Measurements from ENCODE around the gene DMRTC1B. TPM values are rescaled to one million over a fixed set of nuclear protein-coding genes. Genes with fewer than 3 reads are reported as not detected.

DMRTC1B gene, protein sequence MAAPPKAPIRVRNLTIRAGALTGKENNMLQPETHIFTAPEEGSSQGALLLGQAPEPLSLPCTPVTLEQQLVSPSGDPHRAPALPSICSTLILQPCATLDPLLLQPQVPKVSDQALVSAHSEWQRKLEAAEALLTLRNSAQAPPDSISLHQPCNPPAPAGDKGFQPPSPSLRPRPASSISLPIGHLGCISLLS
- total RNA-seq, result not detected in 2 replicates

DNA sequence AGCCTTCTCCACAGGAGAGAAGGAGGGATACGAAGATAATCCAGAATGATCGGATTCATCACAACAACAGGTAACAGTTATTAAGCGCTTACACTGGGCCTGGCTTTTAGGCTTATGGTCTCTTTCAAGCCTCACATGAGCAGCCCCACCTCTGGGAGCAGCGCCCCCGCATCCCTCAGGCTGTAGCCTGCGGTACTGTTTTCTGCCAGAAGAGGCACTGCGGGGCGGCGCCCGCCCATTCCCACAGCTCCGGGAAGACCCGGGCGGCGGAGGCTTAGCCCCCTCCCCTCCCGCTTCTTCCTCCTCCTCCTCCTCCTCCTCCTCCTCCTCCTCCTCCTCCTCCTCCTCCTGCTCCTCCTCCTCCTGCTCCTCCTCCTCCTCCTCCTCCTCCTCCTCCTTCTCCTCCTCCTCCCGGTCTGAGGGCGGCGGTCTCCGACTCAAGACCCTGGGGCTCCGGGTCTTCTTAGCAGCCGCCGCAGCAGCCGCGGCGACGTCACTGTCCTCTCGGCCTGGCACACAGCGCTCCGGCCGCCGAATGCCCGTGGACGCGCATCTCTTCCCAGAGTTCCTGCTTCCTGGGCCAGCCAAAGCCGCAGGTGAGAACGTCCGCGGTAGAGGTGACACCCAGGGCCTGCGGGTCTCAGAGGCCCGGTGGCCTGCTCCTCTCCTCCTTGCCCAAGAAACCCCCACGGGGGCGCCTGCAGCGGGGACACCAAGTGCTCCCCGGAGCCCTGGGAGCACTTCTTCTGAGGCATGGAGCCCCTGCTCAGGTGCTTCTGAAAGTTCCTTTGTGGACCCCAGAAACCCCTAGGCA, at the start of gene DMRTC1B:
Gene DMRTC1B (plus strand): TSS at position 238 of the 814 bp plus-strand sequence. CDS start 68,246 bp downstream, outside the sequence.

DNA sequence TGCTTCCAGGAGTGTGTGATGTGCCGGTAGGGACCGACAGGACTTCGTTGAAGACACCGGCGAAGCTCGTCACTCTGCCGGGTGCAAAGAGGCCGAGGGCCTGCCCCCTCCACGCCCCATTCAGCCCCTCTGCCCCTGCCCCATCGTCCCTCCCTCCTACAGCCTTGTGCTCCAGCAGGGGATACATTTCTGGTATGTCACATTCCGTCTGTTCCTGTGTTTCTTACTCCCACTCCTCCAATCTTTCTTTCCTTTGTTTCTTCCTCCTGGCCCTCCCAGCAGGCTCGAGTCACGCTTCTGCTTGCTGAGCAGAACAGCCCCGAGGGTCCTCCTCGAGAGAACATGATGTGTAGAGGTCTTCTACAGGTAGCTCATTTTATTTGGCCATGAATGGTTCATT, 5.9 kb downstream of the DMRTC1B start, which contains the start of gene FAM236B:
Gene FAM236B (minus strand): TSS at position 101 of the 400 bp plus-strand sequence. CDS start 100 bp downstream, at position 1.

DNA sequence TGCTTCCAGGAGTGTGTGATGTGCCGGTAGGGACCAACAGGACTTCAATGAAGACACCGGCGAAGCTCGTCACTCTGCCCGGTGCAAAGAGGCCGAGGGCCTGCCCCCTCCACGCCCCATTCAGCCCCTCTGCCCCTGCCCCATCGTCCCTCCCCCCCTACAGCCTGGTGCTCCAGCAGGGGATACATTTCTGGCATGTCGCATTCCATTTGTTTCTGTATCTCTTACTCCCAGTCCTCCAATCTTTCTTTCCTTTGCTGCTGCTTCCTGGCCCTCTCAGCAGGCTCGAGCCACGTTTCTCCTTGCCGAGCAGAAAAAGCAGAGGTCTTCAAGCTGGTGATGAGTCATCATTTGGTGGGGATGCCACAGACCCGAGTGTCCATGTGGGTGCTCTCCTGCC, 31.4 kb downstream of the DMRTC1B start, which contains the start of gene FAM236D:
Gene FAM236D (minus strand): TSS at position 101 of the 400 bp plus-strand sequence. CDS start 100 bp downstream, at position 1.

Small RNA genes lying within 50 kb of the gene (small RNA-seq; reads per million reads assigned to genes)
- gene RNU1-112P, result 0.53 reads per million, percentile 14 among the genes with 10 or more reads in this experiment

Other genes with a start within 250 kb of the DMRTC1B start
- gene HDAC8, start 204.0 kb upstream of the DMRTC1B start, total RNA-seq, result 36.4 and 37.9 TPM in 2 replicates
- 5.1 and 5.9 TPM in 2 replicates for gene PHKA1, start 62.6 kb upstream of the DMRTC1B start, total RNA-seq
- not detected in 2 replicates for gene FAM236B, start 5.8 kb downstream of the DMRTC1B start, total RNA-seq
- gene FAM236D, start 31.3 kb downstream of the DMRTC1B start, total RNA-seq, result not detected in 2 replicates
- not detected in 2 replicates for gene FAM236C, start 135.7 kb downstream of the DMRTC1B start, total RNA-seq
- gene FAM236A, start 161.3 kb downstream of the DMRTC1B start, total RNA-seq, result not detected in 2 replicates
- not detected in 2 replicates for gene DMRTC1, start 166.9 kb downstream of the DMRTC1B start, total RNA-seq
- not detected in 2 replicates for gene PABPC1L2B, start 226.0 kb downstream of the DMRTC1B start, total RNA-seq